NCI-H1092 treated with DMSO at 0.1 percent for 48 hours (cell line): ENCODE data around the gene APOOL.

Experiments
- DNase-seq: peaks from one replicate; lab custom pipeline; 2025; lab: John Stamatoyannopoulos, UW

APOOL gene

GRCh38 chrX:85084770-85085393 lies 81.2 kb downstream of the APOOL start:
- peak; percentile 10 for DNase-seq

- DNase-seq, result no peak
Measured at GRCh38 chrX:85089321-85089840, 85.7 kb downstream of the APOOL start.

GRCh38 chrX:85107407-85107806 lies 103.7 kb downstream of the APOOL start:
- no peak for DNase-seq

GRCh38 chrX:85108165-85108564 lies 104.5 kb downstream of the APOOL start:
- no peak for DNase-seq

GRCh38 chrX:85109235-85109634 lies 105.6 kb downstream of the APOOL start:
- DNase-seq, result no peak

- peak; percentile 10 for DNase-seq
Measured at GRCh38 chrX:85111347-85111746, 107.7 kb downstream of the APOOL start.

GRCh38 chrX:85112293-85112692 lies 108.6 kb downstream of the APOOL start:
- DNase-seq, result no peak

GRCh38 chrX:85113746-85114145 lies 110.1 kb downstream of the APOOL start:
- DNase-seq, result no peak

- no peak for DNase-seq
Measured at GRCh38 chrX:85114171-85114570, 110.5 kb downstream of the APOOL start.

- DNase-seq, result no peak
Measured at GRCh38 chrX:85114776-85115175, 111.1 kb downstream of the APOOL start.

GRCh38 chrX:85115252-85115651 lies 111.6 kb downstream of the APOOL start:
- no peak for DNase-seq

- no peak for DNase-seq
Measured at GRCh38 chrX:85136409-85136808, 132.7 kb downstream of the APOOL start.

- no peak for DNase-seq
Measured at GRCh38 chrX:85139422-85139821, 135.7 kb downstream of the APOOL start.

- DNase-seq, result no peak
Measured at GRCh38 chrX:85140964-85141363, 137.3 kb downstream of the APOOL start.
